ENCODE data around the gene AARS2.

The AARS2 gene

DNA sequence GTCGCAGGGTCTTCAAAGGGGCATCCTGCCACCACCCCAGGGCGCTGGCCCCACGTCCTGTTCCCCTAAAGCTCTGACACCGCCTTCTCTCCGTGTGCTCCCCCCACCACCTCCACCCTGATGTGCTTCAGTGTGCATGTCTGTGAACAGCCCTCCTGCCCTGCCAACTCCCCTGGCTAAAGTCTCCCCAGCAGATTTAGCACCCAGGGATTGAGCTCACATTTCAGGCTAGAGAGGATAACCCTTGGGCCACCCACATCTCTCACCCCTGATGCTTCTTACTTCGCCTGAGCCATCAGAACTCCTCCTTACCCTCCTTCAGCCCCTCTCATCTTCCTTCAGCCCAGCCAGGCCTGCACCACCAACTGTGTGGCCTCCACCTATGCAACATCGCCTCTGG is 35.4 kb downstream of the AARS2 start:
- H3K27me3 ChIP-seq, result peaks cover 0 to 66% of the 10 kb centered on the region in 2 donors
- H3K36me3 ChIP-seq, result no peaks in the 10 kb centered on the region
- H3K4me3 ChIP-seq, result no peak overlapping the region
- H3K4me1 ChIP-seq, result peaks cover 0 to 12% (median 9%) of the 10 kb centered on the region in 4 donors
- intact Hi-C loops (cut with DNase I; ENCODE audit: low total_unique reads), result no loop called here
- H3K27ac ChIP-seq, result no peak overlapping the region
- DNase-seq, result no peak
- TF ChIP-seq, protein P1, sequence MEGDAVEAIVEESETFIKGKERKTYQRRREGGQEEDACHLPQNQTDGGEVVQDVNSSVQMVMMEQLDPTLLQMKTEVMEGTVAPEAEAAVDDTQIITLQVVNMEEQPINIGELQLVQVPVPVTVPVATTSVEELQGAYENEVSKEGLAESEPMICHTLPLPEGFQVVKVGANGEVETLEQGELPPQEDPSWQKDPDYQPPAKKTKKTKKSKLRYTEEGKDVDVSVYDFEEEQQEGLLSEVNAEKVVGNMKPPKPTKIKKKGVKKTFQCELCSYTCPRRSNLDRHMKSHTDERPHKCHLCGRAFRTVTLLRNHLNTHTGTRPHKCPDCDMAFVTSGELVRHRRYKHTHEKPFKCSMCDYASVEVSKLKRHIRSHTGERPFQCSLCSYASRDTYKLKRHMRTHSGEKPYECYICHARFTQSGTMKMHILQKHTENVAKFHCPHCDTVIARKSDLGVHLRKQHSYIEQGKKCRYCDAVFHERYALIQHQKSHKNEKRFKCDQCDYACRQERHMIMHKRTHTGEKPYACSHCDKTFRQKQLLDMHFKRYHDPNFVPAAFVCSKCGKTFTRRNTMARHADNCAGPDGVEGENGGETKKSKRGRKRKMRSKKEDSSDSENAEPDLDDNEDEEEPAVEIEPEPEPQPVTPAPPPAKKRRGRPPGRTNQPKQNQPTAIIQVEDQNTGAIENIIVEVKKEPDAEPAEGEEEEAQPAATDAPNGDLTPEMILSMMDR (IDR thresholded peaks at IDR 0.05), result no peak
- H3K9me3 ChIP-seq, result no peaks in the 10 kb centered on the region

DNA sequence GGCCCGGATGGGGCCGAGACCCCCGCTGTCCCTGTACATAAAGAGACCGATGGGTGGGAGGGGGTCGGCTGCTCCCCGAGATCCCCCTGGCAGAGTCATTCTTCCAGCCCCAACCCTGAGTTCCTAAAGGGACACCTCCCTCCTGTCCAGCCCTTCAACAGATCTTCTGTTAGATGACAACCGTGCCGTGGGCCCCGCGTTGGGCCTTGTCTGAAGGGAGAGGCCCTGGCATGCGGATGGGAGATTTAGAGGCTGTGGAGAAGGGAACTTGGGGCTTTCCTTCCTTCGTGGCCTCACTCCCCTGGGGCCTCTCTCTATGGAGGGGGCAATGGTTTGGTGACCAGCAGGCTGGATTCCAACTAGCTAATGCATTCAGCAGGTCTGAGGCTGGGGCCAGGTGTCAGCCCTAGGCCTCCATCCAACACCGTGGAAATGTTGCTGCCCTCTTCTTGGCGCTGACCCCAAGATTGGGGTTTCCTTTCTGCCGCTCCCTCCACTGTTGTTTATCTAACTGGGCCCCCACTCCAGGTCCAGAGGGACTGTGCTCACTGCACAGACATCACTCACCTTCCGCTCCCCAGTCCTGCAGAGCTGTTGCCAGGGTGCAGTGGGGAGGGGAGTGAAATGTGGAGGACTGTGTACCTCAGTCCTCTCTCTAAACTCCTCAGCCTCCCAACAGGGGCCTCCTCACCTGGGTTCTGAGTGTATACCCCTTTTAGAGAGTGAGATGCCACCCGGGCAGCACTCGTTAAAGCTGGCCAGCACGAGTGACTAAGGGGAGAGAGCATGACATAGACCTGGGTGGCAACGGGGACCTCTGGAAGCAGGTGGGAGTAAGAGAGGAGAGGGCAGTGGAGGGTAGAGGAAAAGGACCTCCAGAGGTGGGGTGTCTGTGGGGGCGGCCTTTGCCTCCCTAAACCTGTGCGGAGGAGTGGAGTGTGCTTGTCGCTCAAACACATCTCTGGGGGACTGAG is 36.2 kb downstream of the AARS2 start:
- TF ChIP-seq, protein P1 (IDR thresholded peaks at IDR 0.05), result no peak
- peaks cover 0 to 74% of the 10 kb centered on the region in 2 donors for H3K27me3 ChIP-seq
- H3K27ac ChIP-seq, result no peak overlapping the region
- H3K4me1 ChIP-seq, result peaks cover 0 to 15% (median 11%) of the 10 kb centered on the region in 4 donors
- H3K9me3 ChIP-seq, result no peaks in the 10 kb centered on the region
- H3K36me3 ChIP-seq, result no peaks in the 10 kb centered on the region
- no peak overlapping the region for H3K4me3 ChIP-seq
- intact Hi-C loops (cut with DNase I; ENCODE audit: low total_unique reads), result no loop called here
- DNase-seq, result no peak

DNA sequence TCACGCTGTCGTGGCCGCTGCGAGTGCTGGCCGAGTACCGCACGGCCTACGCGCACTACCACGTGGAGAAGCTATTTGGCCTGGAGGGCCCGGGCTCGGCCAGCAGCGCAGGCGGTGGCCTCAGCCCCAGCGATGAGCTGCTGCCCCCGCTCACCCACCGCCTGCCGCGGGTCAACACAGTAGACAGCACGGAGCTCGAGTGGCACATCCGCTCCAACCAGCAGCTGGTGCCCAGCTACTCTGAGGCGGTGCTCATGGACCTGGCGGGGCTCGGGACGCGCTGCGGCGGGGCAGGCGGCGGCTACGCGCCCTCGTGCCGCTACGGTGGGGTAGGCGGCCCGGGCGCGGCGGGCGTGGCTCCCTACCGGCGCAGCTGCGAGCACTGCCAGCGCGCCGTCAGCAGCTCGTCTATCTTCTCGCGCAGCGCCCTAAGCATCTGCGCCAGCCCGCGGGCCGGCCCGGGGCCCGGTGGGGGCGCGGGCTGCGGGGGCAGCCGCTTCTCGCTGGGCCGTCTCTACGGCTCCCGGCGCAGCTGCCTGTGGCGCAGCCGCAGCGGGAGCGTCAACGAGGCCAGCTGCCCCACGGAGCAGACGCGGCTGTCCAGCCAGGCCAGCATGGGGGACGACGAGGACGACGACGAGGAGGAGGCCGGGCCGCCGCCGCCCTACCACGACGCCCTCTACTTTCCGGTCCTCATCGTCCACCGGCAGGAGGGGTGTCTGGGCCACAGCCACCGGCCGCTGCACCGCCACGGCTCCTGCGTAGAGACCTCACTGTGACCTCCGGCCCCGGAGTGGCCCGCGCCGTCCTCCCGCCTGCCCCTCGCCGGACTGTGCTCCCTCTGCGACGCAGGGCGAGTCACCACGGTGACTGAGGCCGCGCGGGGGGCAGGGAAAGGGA is 37.1 kb downstream of the AARS2 start:
- Histone ChIP-seq H3K27ac (no peak overlapping the region), H3K4me3 (peak overlapping the region; percentile 36 to 48), H3K4me1 (peaks cover 0 to 18% (median 13%) of the 10 kb centered on the region in 4 donors), H3K9me3 (no peaks in the 10 kb centered on the region), H3K27me3 (peaks cover 0 to 83% of the 10 kb centered on the region in 2 donors), H3K36me3 (no peaks in the 10 kb centered on the region)
- no peak for DNase-seq
- intact Hi-C loops (cut with DNase I; ENCODE audit: low total_unique reads), result no loop called here
- TF ChIP-seq, protein P1 (IDR thresholded peaks at IDR 0.05), result no peak

DNA sequence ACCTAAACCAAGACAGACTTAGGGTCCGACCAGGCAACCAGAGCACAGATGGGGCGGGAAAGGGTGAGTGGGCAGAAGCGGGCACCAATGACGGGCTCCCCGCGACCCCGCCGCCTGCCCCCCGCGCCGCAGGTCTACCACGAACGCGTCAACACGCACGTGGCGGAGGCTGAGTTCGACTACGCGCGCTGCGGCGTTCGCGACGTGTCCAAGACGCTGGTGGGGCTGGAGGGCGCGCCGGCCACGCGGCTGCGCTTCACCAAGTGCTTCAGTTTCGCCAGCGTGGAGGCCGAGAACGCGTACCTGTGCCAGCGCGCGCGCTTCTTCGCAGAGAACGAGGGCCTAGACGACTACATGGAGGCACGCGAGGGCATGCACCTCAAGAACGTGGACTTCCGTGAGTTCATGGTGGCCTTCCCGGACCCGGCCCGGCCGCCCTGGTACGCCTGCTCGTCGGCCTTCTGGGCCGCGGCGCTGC is 37.8 kb downstream of the AARS2 start:
- intact Hi-C loops (cut with DNase I; ENCODE audit: low total_unique reads), result no loop called here
- H3K9me3 ChIP-seq, result no peaks in the 10 kb centered on the region
- H3K27me3 ChIP-seq, result peaks cover 0 to 86% of the 10 kb centered on the region in 2 donors
- peak overlapping the region; percentile 36 to 48 for H3K4me3 ChIP-seq
- peaks cover 0 to 25% (median 17%) of the 10 kb centered on the region in 4 donors for H3K4me1 ChIP-seq
- H3K36me3 ChIP-seq, result no peaks in the 10 kb centered on the region
- H3K27ac ChIP-seq, result no peak overlapping the region
- DNase-seq, result no peak
- TF ChIP-seq, protein P1 (IDR thresholded peaks at IDR 0.05), result no peak

DNA sequence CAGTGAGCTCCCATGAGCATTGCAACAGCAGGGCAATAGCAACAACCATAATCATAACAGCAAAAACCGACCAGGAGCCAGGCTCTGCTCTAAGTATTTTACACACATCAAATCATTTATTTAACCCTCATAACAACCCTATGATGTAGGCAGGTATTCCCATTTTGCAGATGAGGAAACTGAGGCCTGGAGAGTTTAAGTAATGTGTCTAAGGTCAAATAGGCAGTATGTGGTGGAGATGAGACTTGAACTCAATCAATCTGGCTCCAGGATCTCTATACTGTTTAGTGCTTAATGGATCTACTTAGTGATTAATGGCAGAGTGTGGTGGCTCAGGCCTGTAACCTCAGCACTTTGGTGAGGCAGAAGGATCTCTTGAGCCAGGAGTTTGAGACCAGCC is 39.5 kb downstream of the AARS2 start:
- intact Hi-C loops (cut with DNase I; ENCODE audit: low total_unique reads), result no loop called here
- Histone ChIP-seq H3K27me3 (peaks cover 0 to 93% of the 10 kb centered on the region in 2 donors), H3K9me3 (no peaks in the 10 kb centered on the region), H3K4me3 (no peak overlapping the region), H3K4me1 (peaks cover 0 to 30% (median 20%) of the 10 kb centered on the region in 4 donors), H3K27ac (no peak overlapping the region), H3K36me3 (no peaks in the 10 kb centered on the region)
- no peak for DNase-seq
- TF ChIP-seq, protein P1 (IDR thresholded peaks at IDR 0.05), result no peak

All from tibial artery (tissue), 4 donors.